Fibroblast of lung (primary cell): ENCODE data around the gene TMEM143. TPM values are rescaled to one million over a fixed set of nuclear protein-coding genes. Genes with fewer than 3 reads are reported as not detected.

Experiments
- DNase-seq, 2 donors: peaks; one replicate each; pipeline versions ENCODE4 v3.0.0 to v3.0.0-alpha.2; 2010; ENCODE audit warnings: low read depth in 2 of 2
- H2AFZ ChIP-seq: 2 replicates; pipeline ENCODE4 v1.5.1; 2012; ENCODE audit warnings: low read length, control low read depth, inconsistent platforms
- H3K27ac ChIP-seq: 2 replicates; pipeline ENCODE4 v1.5.1; 2011; ENCODE audit warnings: low read length, control low read depth; ENCODE audit not compliant: insufficient read depth
- H3K27me3 ChIP-seq: 2 replicates; pipeline ENCODE4 v1.5.1; 2011; ENCODE audit warnings: mild to moderate bottlenecking, low read length; ENCODE audit not compliant: control insufficient read depth, insufficient read depth
- H3K36me3 ChIP-seq: 2 replicates; pipeline ENCODE4 v1.5.1; 2011; ENCODE audit warnings: low read length; ENCODE audit not compliant: control insufficient read depth, insufficient read depth
- H3K4me1 ChIP-seq: 2 replicates; pipeline ENCODE4 v1.5.1; 2011; ENCODE audit warnings: low read length; ENCODE audit not compliant: control insufficient read depth, insufficient read depth; ENCODE audit errors: extremely low read depth
- H3K4me2 ChIP-seq: 2 replicates; pipeline ENCODE4 v1.5.1; 2011; ENCODE audit warnings: low read length, control low read depth; ENCODE audit not compliant: insufficient read depth; ENCODE audit errors: extremely low read depth
- H3K4me3 ChIP-seq, 4 experiments: fragments of 200-600 bp in 1 of 4; sonication (generic) in 1 of 4; replicated peaks in 1 of 4; 2 replicates each; pipeline ENCODE4 v1.5.1; 2011 to 2016; ENCODE audit warnings: low read length in 4 of 4, low read depth in 3 of 4, mild to moderate bottlenecking in 3 of 4, control low read depth in 2 of 4, inconsistent platforms in 1 of 4, mixed read lengths in 1 of 4; ENCODE audit not compliant: insufficient read depth in 1 of 4; ENCODE audit errors: control extremely low read depth in 1 of 4
- H3K79me2 ChIP-seq: 2 replicates; pipeline ENCODE4 v1.5.1; 2012; ENCODE audit warnings: mild to moderate bottlenecking, low read length, inconsistent platforms; ENCODE audit not compliant: control insufficient read depth, insufficient read depth
- H3K9ac ChIP-seq: 2 replicates; pipeline ENCODE4 v1.5.1; 2011; ENCODE audit warnings: mild to moderate bottlenecking, low read length, control low read depth; ENCODE audit not compliant: insufficient read depth
- H3K9me3 ChIP-seq: 2 replicates; pipeline ENCODE4 v1.5.1; 2012; ENCODE audit warnings: low read depth, low read length; ENCODE audit not compliant: control insufficient read depth, insufficient read depth
- H4K20me1 ChIP-seq: 2 replicates; pipeline ENCODE4 v1.5.1; 2011; ENCODE audit warnings: low read length; ENCODE audit not compliant: control insufficient read depth, insufficient read depth; ENCODE audit errors: extremely low read depth
- CTCF ChIP-seq, 2 donors: IDR thresholded peaks in 1 of 2; conservative IDR thresholded peaks in 1 of 2; 1 replicate in 1 of 2; 2 replicates in 1 of 2; pipeline ENCODE4 v1.5.1; 2011 to 2012; ENCODE audit warnings: low read length in 2 of 2, control low read depth in 1 of 2, inconsistent platforms in 1 of 2, low read depth in 1 of 2, mild to moderate bottlenecking in 1 of 2
- EZH2 ChIP-seq: IDR thresholded peaks from 2 replicates; pipeline ENCODE4 v1.5.1; 2012; ENCODE audit warnings: low read length, control low read depth, mild to moderate bottlenecking; ENCODE audit errors: missing control alignments
- polyA plus RNA-seq, 2 donors: library from polyadenylated mRNA; depleted of rRNA in 1 of 2; stranded (reverse) in 1 of 2; unstranded in 1 of 2; fragments of >200 nt; gene quantifications; 2 replicates each; pipeline ENCODE4 v1.2.1, GENCODE V29; 2011 to 2012; ENCODE audit warnings: missing spikeins in 1 of 2
- total RNA-seq: library from RNA; depleted of rRNA; stranded (reverse); fragments of >200 nt; gene quantifications from 2 replicates; pipeline ENCODE4 v1.2.1, GENCODE V29; 2014

Gene TMEM143
- total and polyA plus RNA-seq, 2 donors (not counting 1 experiment from before 2014, with no cell fraction given), result 4.0 to 8.3 TPM

- H3K9ac ChIP-seq, result no peak overlapping the region
- no peaks in the 10 kb centered on the region for H3K27me3 ChIP-seq
- peak; percentile 41 to 43 for DNase-seq
- no peak overlapping the region for H3K27ac ChIP-seq
- H2AFZ ChIP-seq, result no peak overlapping the region
- TF ChIP-seq EZH2 (no peak), CTCF (conservative IDR thresholded peaks at IDR 0.05 in 1 of 2, IDR thresholded peaks at IDR 0.05 in 1 of 2; ENCODE audit: low read depth in 1 of 2, low read length in 2 of 2) (no peak)
- no peak overlapping the region for H3K4me3 ChIP-seq
- no peak overlapping the region for H3K4me2 ChIP-seq
- H3K4me1 ChIP-seq, result no peaks in the 10 kb centered on the region
- no peaks in the 10 kb centered on the region for H3K79me2 ChIP-seq
- no peaks in the 10 kb centered on the region for H3K36me3 ChIP-seq
- H3K9me3 ChIP-seq, result no peaks in the 10 kb centered on the region
- no peaks in the 10 kb centered on the region for H4K20me1 ChIP-seq
Observed at GRCh38 chr19:48284896-48285295, 78.8 kb downstream of the TMEM143 start.

- no peak overlapping the region for H3K4me3 ChIP-seq
- no peaks in the 10 kb centered on the region for H3K9me3 ChIP-seq
- no peak for TF ChIP-seq CTCF (conservative IDR thresholded peaks at IDR 0.05 in 1 of 2, IDR thresholded peaks at IDR 0.05 in 1 of 2; ENCODE audit: low read depth in 1 of 2, low read length in 2 of 2)
- TF ChIP-seq EZH2, result no peak
- no peaks in the 10 kb centered on the region for H3K36me3 ChIP-seq
- H3K79me2 ChIP-seq, result no peaks in the 10 kb centered on the region
- H3K27me3 ChIP-seq, result no peaks in the 10 kb centered on the region
- no peak overlapping the region for H3K27ac ChIP-seq
- H3K4me1 ChIP-seq, result no peaks in the 10 kb centered on the region
- H4K20me1 ChIP-seq, result no peaks in the 10 kb centered on the region
- peak; percentile 75 to 95 for DNase-seq
- no peak overlapping the region for H2AFZ ChIP-seq
- H3K9ac ChIP-seq, result no peak overlapping the region
- H3K4me2 ChIP-seq, result no peak overlapping the region
Observed at GRCh38 chr19:48283908-48284307, 79.8 kb downstream of the TMEM143 start.

Other genes with a start within 250 kb of the TMEM143 start
- 8.5 and 10.6 TPM in 2 replicates for gene LIG1, start 193.6 kb downstream of the TMEM143 start, total RNA-seq
- 10.6 and 30.5 TPM in 2 replicates for gene LIG1, start 193.6 kb downstream of the TMEM143 start, polyA plus RNA-seq
- 3.1 and 5.1 TPM in 2 replicates for gene ZSWIM9, start 193.3 kb downstream of the TMEM143 start, total RNA-seq
- gene ZSWIM9, start 193.3 kb downstream of the TMEM143 start, polyA plus RNA-seq, result 0.29 and 0.39 TPM in 2 replicates
- 12.1 and 24.1 TPM in 2 replicates for gene CARD8, start 108.0 kb downstream of the TMEM143 start, total RNA-seq
- 15.1 and 16.4 TPM in 2 replicates for gene CARD8, start 108.0 kb downstream of the TMEM143 start, polyA plus RNA-seq
- gene ZNF114, start 93.9 kb downstream of the TMEM143 start, total RNA-seq, result 0.26 TPM in 1 of 2 replicates, not detected in the other
- gene ZNF114, start 93.9 kb downstream of the TMEM143 start, polyA plus RNA-seq, result 0.05 and 0.49 TPM in 2 replicates
- gene EMP3, start 38.4 kb downstream of the TMEM143 start, total RNA-seq, result 168 and 246 TPM in 2 replicates
- 303 and 488 TPM in 2 replicates for gene EMP3, start 38.4 kb downstream of the TMEM143 start, polyA plus RNA-seq
- not detected in 2 replicates for gene SYNGR4, start 427 bp upstream of the TMEM143 start, total RNA-seq
- not detected in 2 replicates for gene SYNGR4, start 427 bp upstream of the TMEM143 start, polyA plus RNA-seq
- 42.4 and 59.0 TPM in 2 replicates for gene KDELR1, start 27.6 kb upstream of the TMEM143 start, total RNA-seq
- gene KDELR1, start 27.6 kb upstream of the TMEM143 start, polyA plus RNA-seq, result 145 TPM in 2 replicates
- gene GRIN2D, start 29.7 kb upstream of the TMEM143 start, total RNA-seq, result under 0.01 TPM in 2 replicates
- gene GRIN2D, start 29.7 kb upstream of the TMEM143 start, polyA plus RNA-seq, result 0.08 and 0.09 TPM in 2 replicates
- 9.1 and 12.1 TPM in 2 replicates for gene GRWD1, start 82.0 kb upstream of the TMEM143 start, total RNA-seq
- 14.7 and 21.9 TPM in 2 replicates for gene GRWD1, start 82.0 kb upstream of the TMEM143 start, polyA plus RNA-seq
- gene KCNJ14, start 91.6 kb upstream of the TMEM143 start, total RNA-seq, result 0.26 and 0.50 TPM in 2 replicates
- 0.15 and 0.18 TPM in 2 replicates for gene KCNJ14, start 91.6 kb upstream of the TMEM143 start, polyA plus RNA-seq
- gene CYTH2, start 105.4 kb upstream of the TMEM143 start, total RNA-seq, result 25.8 and 27.2 TPM in 2 replicates
- 18.6 and 26.6 TPM in 2 replicates for gene CYTH2, start 105.4 kb upstream of the TMEM143 start, polyA plus RNA-seq
- gene LMTK3, start 147.9 kb upstream of the TMEM143 start, total RNA-seq, result under 0.01 and 0.17 TPM in 2 replicates
- 0.01 TPM in 1 of 2 replicates, not detected in the other for gene LMTK3, start 147.9 kb upstream of the TMEM143 start, polyA plus RNA-seq
- 0.33 TPM in 1 of 2 replicates, not detected in the other for gene SULT2B1, start 188.2 kb upstream of the TMEM143 start, total RNA-seq
- 0.10 TPM in 1 of 2 replicates, not detected in the other for gene SULT2B1, start 188.2 kb upstream of the TMEM143 start, polyA plus RNA-seq
- not detected in 2 replicates for gene SPACA4, start 242.8 kb upstream of the TMEM143 start, total RNA-seq
- not detected in 2 replicates for gene SPACA4, start 242.8 kb upstream of the TMEM143 start, polyA plus RNA-seq